HUES6 (cell line): ENCODE data around the gene METTL3.

ENCODE experiments used
- H3K27ac ChIP-seq: 2 replicates; pipeline ENCODE4 v1.7.0; 2013; ENCODE audit warnings: low read depth, mild to moderate bottlenecking, low read length, inconsistent platforms
- H3K27me3 ChIP-seq: 2 replicates; pipeline ENCODE4 v1.6.1; 2013; ENCODE audit warnings: low read length; ENCODE audit not compliant: control insufficient read depth, insufficient read depth
- H3K36me3 ChIP-seq: 2 replicates; pipeline ENCODE4 v1.6.1; 2013; ENCODE audit warnings: low read length; ENCODE audit not compliant: control insufficient read depth, insufficient read depth
- H3K4me1 ChIP-seq: 2 replicates; pipeline ENCODE4 v1.6.1; 2013; ENCODE audit warnings: low read length; ENCODE audit not compliant: control insufficient read depth, insufficient read depth
- H3K4me3 ChIP-seq: 2 replicates; pipeline ENCODE4 v1.5.1; 2013; ENCODE audit warnings: low read depth, low read length
- H3K9ac ChIP-seq: one replicate; pipeline ENCODE4 v1.6.1; 2013; ENCODE audit warnings: mild to moderate bottlenecking, low read length
- H3K9me3 ChIP-seq: 2 replicates; pipeline ENCODE4 v1.6.1; 2013; ENCODE audit warnings: low read depth, low read length; ENCODE audit not compliant: control insufficient read depth, insufficient read depth

METTL3 gene

DNA sequence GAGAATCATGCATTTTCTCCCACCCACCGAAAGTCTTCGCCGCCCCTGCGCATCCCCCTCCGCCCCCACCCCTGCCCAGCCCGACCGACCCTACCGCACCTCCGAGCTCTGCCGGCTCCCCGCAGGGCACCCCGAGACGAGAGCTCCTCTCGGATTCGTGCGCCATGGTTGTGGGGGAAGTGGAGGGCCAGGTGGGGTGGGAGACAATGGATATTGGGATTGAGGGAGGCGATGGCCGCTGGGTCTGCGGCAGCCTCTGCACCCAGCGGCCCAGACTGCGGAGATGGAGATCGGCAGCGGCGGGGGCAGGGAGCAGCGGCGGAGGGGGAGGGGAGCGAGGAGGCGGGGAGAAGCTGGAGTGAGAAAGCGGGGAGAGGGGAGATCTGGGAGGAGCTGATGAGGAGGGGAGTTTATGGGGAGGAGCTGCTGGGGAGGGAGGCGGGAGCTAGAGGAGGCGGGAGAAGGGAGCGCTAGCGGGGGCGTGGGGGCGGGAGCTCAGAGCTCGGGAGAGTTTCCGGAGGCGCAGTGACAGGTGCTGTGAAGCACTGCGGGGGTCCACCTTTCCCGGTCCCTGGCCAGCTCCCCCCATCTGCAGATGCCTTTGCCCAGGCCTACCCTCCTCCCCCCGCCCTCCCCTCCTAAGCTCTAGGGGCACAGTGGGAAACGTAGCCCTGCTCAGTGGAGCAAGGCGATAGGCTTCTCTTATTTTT, 15.0 kb upstream of the METTL3 start, which contains the start of gene SALL2:
Gene SALL2 (minus strand): TSS at position 385 of the 710 bp plus-strand sequence. CDS start 219 bp downstream, at position 166.
- Histone ChIP-seq H3K36me3 (peaks cover 44% of the 10 kb centered on the region), H3K9ac (peak within 1 kb of the TSS; percentile 84), H3K27ac (peak within 1 kb of the TSS; percentile 87), H3K4me3 (peak within 1 kb of the TSS; percentile 82), H3K4me1 (peaks cover 66% of the 10 kb centered on the region), H3K27me3 (no peaks in the 10 kb centered on the region), H3K9me3 (no peaks in the 10 kb centered on the region)

GRCh38 chr14:21525571-21525961, 14.4 kb upstream of the METTL3 start:
- Histone ChIP-seq H3K27ac (peak overlapping the region; percentile 87), H3K9ac (peak overlapping the region; percentile 84), H3K4me1 (peaks cover 62% of the 10 kb centered on the region), H3K27me3 (no peaks in the 10 kb centered on the region), H3K36me3 (peaks cover 49% of the 10 kb centered on the region), H3K4me3 (peak overlapping the region; percentile 82), H3K9me3 (no peaks in the 10 kb centered on the region)

- Histone ChIP-seq H3K4me3 (peak overlapping the region; percentile 82), H3K27ac (peak overlapping the region; percentile 87)
These were observed 13.7 kb upstream of the METTL3 start for GRCh38 chr14:21524575-21525490.

GRCh38 chr14:21523203-21523602, 12.1 kb upstream of the METTL3 start:
- H3K36me3 ChIP-seq = peaks cover 53% of the 10 kb centered on the region
- no peaks in the 10 kb centered on the region for H3K27me3 ChIP-seq
- no peaks in the 10 kb centered on the region for H3K9me3 ChIP-seq
- no peak overlapping the region for H3K9ac ChIP-seq
- peak overlapping the region; percentile 16; the same call in 1 of the 2 replicates for H3K4me3 ChIP-seq
- peaks cover 54% of the 10 kb centered on the region for H3K4me1 ChIP-seq
- H3K27ac ChIP-seq = no peak overlapping the region

More at GRCh38 chr14:21524575-21525490, 13.7 kb upstream of the METTL3 start:
- Histone ChIP-seq H3K9ac (peak overlapping the region; percentile 84), H3K9me3 (no peaks in the 10 kb centered on the region), H3K27me3 (no peaks in the 10 kb centered on the region), H3K4me1 (peaks cover 60% of the 10 kb centered on the region), H3K36me3 (peaks cover 53% of the 10 kb centered on the region)

DNA sequence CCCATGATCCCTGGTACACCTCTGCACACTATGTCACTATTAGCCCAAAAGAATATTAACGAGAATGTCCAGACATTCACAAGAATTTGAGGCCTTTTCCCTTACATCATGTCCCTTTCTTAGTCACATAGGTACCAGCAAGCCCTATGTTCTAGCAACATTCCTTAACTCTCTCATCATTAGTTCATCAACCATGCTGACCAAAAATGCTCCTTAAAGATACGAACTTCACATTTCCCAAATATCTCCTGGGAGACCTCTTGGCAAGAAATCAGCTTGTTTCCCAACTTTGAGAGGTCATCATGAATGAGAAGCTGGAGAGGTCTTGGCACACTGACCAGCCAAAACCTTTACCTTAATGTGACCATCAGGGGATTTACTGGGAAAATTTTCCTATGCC, 10.4 kb upstream of the METTL3 start:
- Histone ChIP-seq H3K9me3 (no peaks in the 10 kb centered on the region), H3K27me3 (no peaks in the 10 kb centered on the region), H3K4me1 (peaks cover 44% of the 10 kb centered on the region), H3K27ac (no peak overlapping the region), H3K9ac (no peak overlapping the region), H3K4me3 (no peak overlapping the region), H3K36me3 (peaks cover 53% of the 10 kb centered on the region)

- Histone ChIP-seq H3K9me3 (no peaks in the 10 kb centered on the region), H3K27ac (no peak overlapping the region), H3K36me3 (peaks cover 53% of the 10 kb centered on the region), H3K9ac (no peak overlapping the region), H3K27me3 (no peaks in the 10 kb centered on the region), H3K4me3 (no peak overlapping the region), H3K4me1 (peaks cover 44% of the 10 kb centered on the region)
These were observed 9.6 kb upstream of the METTL3 start for GRCh38 chr14:21520767-21521166.

- Histone ChIP-seq H3K9me3 (no peaks in the 10 kb centered on the region), H3K4me1 (peaks cover 34% of the 10 kb centered on the region), H3K27me3 (no peaks in the 10 kb centered on the region), H3K27ac (no peak overlapping the region), H3K36me3 (peaks cover 36% of the 10 kb centered on the region), H3K4me3 (no peak overlapping the region), H3K9ac (no peak overlapping the region)
These were observed 7.6 kb upstream of the METTL3 start for GRCh38 chr14:21518725-21519124.

GRCh38 chr14:21514341-21514740, 3.2 kb upstream of the METTL3 start:
- H3K4me3 ChIP-seq = no peak overlapping the region
- H3K27me3 ChIP-seq = no peaks in the 10 kb centered on the region
- H3K9ac ChIP-seq = no peak overlapping the region
- no peaks in the 10 kb centered on the region for H3K36me3 ChIP-seq
- H3K9me3 ChIP-seq = no peaks in the 10 kb centered on the region
- no peak overlapping the region for H3K27ac ChIP-seq
- peaks cover 20% of the 10 kb centered on the region for H3K4me1 ChIP-seq

- peaks cover 27% of the 10 kb centered on the region for H3K36me3 ChIP-seq
- 0 out of 2 replicates have a peak overlapping the region, but pooled peaks have one; percentile 71 for H3K27ac ChIP-seq
- H3K27me3 ChIP-seq = no peaks in the 10 kb centered on the region
- peaks cover 20% of the 10 kb centered on the region for H3K4me1 ChIP-seq
- H3K4me3 ChIP-seq = peak overlapping the region; percentile 81
- H3K9ac ChIP-seq = peak overlapping the region; percentile 95
- no peaks in the 10 kb centered on the region for H3K9me3 ChIP-seq
These were observed 1.6 kb downstream of the METTL3 start for GRCh38 chr14:21509432-21510143.

DNA sequence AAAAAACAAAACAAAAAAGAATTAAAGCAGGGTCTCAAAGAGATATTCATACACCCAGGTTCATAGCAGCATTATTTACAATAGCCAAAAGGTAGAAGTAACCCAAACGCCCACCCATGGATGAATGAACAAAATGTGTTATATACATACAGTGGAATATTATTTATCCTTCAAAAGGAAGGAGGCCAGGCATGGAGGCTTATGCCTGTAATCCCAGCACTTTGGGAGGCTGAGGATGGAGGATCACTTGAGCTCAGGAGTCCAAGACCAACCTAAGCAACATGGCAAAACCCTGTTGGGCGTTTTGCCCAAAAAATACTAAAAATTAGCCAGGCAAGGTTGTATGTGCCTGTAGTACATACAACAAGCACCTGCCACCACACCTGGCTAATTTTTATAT, 4.6 kb downstream of the METTL3 start:
- no peaks in the 10 kb centered on the region for H3K27me3 ChIP-seq

More for the DNA sequence above, 4.6 kb downstream of the METTL3 start:
- Histone ChIP-seq H3K27ac (no peak overlapping the region), H3K4me1 (peaks cover 14% of the 10 kb centered on the region; the same call in 1 of the 2 replicates), H3K9ac (no peak overlapping the region), H3K9me3 (no peaks in the 10 kb centered on the region), H3K36me3 (peaks cover 56% of the 10 kb centered on the region), H3K4me3 (no peak overlapping the region)
